Measurements from ENCODE around the gene PTPRJ.

PTPRJ gene

GRCh38 chr11:47994417-47994816 is 14.1 kb downstream of the PTPRJ start:
- DNase-seq (ENCODE audit: extremely low read depth in 1 of 2, low read depth in 1 of 2), result no peak

- no peak for DNase-seq (ENCODE audit: extremely low read depth in 1 of 2, low read depth in 1 of 2)
Observed at GRCh38 chr11:47995360-47995769, 15.0 kb downstream of the PTPRJ start.

GRCh38 chr11:47997063-47998053 is 17.0 kb downstream of the PTPRJ start:
- no peak for DNase-seq (ENCODE audit: extremely low read depth in 1 of 2, low read depth in 1 of 2)

- no peak for DNase-seq (ENCODE audit: extremely low read depth in 1 of 2, low read depth in 1 of 2)
Observed at GRCh38 chr11:47998345-47998732, 18.0 kb downstream of the PTPRJ start.

- no peak for DNase-seq (ENCODE audit: extremely low read depth in 1 of 2, low read depth in 1 of 2)
Observed at GRCh38 chr11:47998733-47999359, 18.5 kb downstream of the PTPRJ start.

- no peak for DNase-seq (ENCODE audit: extremely low read depth in 1 of 2, low read depth in 1 of 2)
Observed at GRCh38 chr11:48000432-48000831, 20.1 kb downstream of the PTPRJ start.

GRCh38 chr11:48001438-48002021 is 21.2 kb downstream of the PTPRJ start:
- DNase-seq (ENCODE audit: extremely low read depth in 1 of 2, low read depth in 1 of 2), result peak; percentile 51 to 80

- no peak for DNase-seq (ENCODE audit: extremely low read depth in 1 of 2, low read depth in 1 of 2)
Observed at GRCh38 chr11:48002561-48002960, 22.2 kb downstream of the PTPRJ start.

GRCh38 chr11:48003926-48004325 is 23.6 kb downstream of the PTPRJ start:
- no peak for DNase-seq (ENCODE audit: extremely low read depth in 1 of 2, low read depth in 1 of 2)

- no peak for DNase-seq (ENCODE audit: extremely low read depth in 1 of 2, low read depth in 1 of 2)
Observed at GRCh38 chr11:48004456-48004855, 24.1 kb downstream of the PTPRJ start.

GRCh38 chr11:48005136-48005535 is 24.8 kb downstream of the PTPRJ start:
- DNase-seq (ENCODE audit: extremely low read depth in 1 of 2, low read depth in 1 of 2), result no peak

GRCh38 chr11:48005831-48006270 is 25.5 kb downstream of the PTPRJ start:
- DNase-seq (ENCODE audit: extremely low read depth in 1 of 2, low read depth in 1 of 2), result no peak

- DNase-seq (ENCODE audit: extremely low read depth in 1 of 2, low read depth in 1 of 2), result no peak
Observed at GRCh38 chr11:48006301-48006992, 26.1 kb downstream of the PTPRJ start.

GRCh38 chr11:48007677-48008076 is 27.3 kb downstream of the PTPRJ start:
- no peak for DNase-seq (ENCODE audit: extremely low read depth in 1 of 2, low read depth in 1 of 2)

GRCh38 chr11:48008951-48009270 is 28.6 kb downstream of the PTPRJ start:
- peak; percentile 49 to 81 for DNase-seq (ENCODE audit: extremely low read depth in 1 of 2, low read depth in 1 of 2)

- DNase-seq (ENCODE audit: extremely low read depth in 1 of 2, low read depth in 1 of 2), result no peak
Observed at GRCh38 chr11:48011102-48011797, 30.9 kb downstream of the PTPRJ start.

- DNase-seq (ENCODE audit: extremely low read depth in 1 of 2, low read depth in 1 of 2), result peak; percentile 51 to 82
Observed at GRCh38 chr11:48011798-48012391, 31.5 kb downstream of the PTPRJ start.

GRCh38 chr11:48013269-48013901 is 33.0 kb downstream of the PTPRJ start:
- DNase-seq (ENCODE audit: extremely low read depth in 1 of 2, low read depth in 1 of 2), result peak; percentile 37 to 74

GRCh38 chr11:48014917-48015316 is 34.6 kb downstream of the PTPRJ start:
- DNase-seq (ENCODE audit: extremely low read depth in 1 of 2, low read depth in 1 of 2), result no peak

All from stimulated activated CD8-positive, alpha-beta memory T cell treated with anti-CD3 and anti-CD28 coated beads, Interleukin-7, amount 100 ng/mL, for 48 hours (primary cell).